GM12878 (cell line): Measurements from ENCODE around the gene CLIP1.

Experiments used
- EP300 ChIP-seq, 2 experiments: fragments of 150-350 bp in 1 of 2; IDR thresholded peaks; 2 replicates each; pipeline ENCODE4 v1.6.1; 2011 to 2012; ENCODE audit warnings: low read depth in 2 of 2, low read length in 2 of 2, borderline replicate concordance in 1 of 2, improper control_type of control experiment in 1 of 2, inconsistent platforms in 1 of 2; ENCODE audit not compliant: control insufficient read depth in 1 of 2
- KDM1A ChIP-seq: fragments of 200-600 bp; sonication (generic); IDR thresholded peaks from 2 replicates; pipeline ENCODE4 v1.6.1; 2016; ENCODE audit warnings: borderline replicate concordance
- TF ChIP-seq, protein P1 (sequence below), 3 experiments: IDR thresholded peaks in 2 of 3; conservative IDR thresholded peaks in 1 of 3; 2 replicates each; pipeline ENCODE4 v1.5.1; 2011; ENCODE audit warnings: low read depth in 3 of 3, low read length in 3 of 3, mild to moderate bottlenecking in 3 of 3, control low read depth in 2 of 3, moderate library complexity in 2 of 3, inconsistent platforms in 1 of 3, mixed read lengths in 1 of 3; ENCODE audit not compliant: control insufficient read depth in 2 of 3, insufficient read depth in 1 of 3; ENCODE audit errors: extremely low read depth in 1 of 3
- TF ChIP-seq, protein P2 (sequence below): IDR thresholded peaks from 2 replicates; pipeline ENCODE4 v1.6.1; 2012; ENCODE audit warnings: low read depth, low read length, improper control_type of control experiment
- TF ChIP-seq, protein P3 (sequence below): IDR thresholded peaks from 2 replicates; pipeline ENCODE4 v1.6.1; 2011; ENCODE audit warnings: borderline replicate concordance, low read depth, mild to moderate bottlenecking, moderate library complexity, mixed read lengths, low read length; ENCODE audit not compliant: insufficient read depth; ENCODE audit errors: extremely low read length
- TF ChIP-seq, protein P4 (sequence below): IDR thresholded peaks from 2 replicates; pipeline ENCODE4 v1.6.1; 2011; ENCODE audit warnings: borderline replicate concordance, low read depth, mild to moderate bottlenecking, moderate library complexity, low read length; ENCODE audit not compliant: insufficient read depth, poor library complexity, severe bottlenecking

DNA sequence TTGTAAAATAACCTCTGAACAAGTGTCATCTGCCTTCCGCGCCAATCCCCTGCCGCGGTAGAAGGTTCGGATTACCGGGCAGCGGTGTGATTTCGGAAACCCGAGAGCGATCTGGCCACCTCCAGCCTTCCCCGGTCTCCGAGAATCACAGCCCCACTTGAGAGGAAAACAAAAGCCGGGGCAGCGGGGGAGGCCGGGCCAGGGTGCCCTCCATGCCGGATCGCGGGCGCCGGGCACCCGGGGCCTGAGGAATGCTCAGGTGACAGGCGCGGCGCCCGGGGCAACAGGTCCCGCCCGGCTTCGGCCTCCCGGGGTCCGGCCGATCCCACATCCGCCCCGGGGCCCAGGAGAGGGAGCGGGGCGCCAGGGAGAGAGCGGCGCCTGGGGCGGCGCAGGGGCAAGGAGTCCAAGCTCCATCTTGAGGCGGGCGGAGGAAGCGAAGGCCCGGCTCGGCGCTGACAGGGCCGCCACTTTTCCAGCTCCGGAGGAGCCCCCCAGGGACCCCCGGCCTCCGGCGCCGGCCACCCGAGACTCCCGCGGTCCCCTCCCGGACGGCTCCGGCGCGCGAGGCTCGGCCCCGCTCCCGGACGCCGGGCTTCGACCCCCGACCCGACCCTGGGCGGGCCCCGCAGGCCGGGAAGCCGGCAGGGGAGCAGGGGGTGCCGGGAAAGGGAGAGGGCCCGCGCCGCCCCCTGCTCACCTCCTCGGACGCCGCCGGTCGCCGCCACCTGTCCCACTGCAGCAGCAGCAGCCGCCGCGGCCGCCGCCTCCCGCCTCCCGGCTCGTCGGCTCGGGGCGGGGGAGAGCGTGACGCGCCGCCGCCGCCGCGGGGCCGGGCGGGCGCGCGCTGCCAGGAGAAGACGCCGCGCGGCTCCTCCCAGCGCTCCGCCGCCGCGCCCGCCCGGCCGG, at the start of gene CLIP1:
- TF ChIP-seq, protein P1, sequence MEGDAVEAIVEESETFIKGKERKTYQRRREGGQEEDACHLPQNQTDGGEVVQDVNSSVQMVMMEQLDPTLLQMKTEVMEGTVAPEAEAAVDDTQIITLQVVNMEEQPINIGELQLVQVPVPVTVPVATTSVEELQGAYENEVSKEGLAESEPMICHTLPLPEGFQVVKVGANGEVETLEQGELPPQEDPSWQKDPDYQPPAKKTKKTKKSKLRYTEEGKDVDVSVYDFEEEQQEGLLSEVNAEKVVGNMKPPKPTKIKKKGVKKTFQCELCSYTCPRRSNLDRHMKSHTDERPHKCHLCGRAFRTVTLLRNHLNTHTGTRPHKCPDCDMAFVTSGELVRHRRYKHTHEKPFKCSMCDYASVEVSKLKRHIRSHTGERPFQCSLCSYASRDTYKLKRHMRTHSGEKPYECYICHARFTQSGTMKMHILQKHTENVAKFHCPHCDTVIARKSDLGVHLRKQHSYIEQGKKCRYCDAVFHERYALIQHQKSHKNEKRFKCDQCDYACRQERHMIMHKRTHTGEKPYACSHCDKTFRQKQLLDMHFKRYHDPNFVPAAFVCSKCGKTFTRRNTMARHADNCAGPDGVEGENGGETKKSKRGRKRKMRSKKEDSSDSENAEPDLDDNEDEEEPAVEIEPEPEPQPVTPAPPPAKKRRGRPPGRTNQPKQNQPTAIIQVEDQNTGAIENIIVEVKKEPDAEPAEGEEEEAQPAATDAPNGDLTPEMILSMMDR (IDR thresholded peaks at IDR 0.05 in 2 of 3, conservative IDR thresholded peaks at IDR 0.05 in 1 of 3; ENCODE audit: control insufficient read depth in 2 of 3, extremely low read depth in 1 of 3, insufficient read depth in 1 of 3, low read depth in 3 of 3, low read length in 3 of 3) = peak; percentile 30 to 57 (median 54); a peak in 4 of 6 replicates
- TF ChIP-seq, protein P2, sequence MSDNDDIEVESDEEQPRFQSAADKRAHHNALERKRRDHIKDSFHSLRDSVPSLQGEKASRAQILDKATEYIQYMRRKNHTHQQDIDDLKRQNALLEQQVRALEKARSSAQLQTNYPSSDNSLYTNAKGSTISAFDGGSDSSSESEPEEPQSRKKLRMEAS = 0 out of 2 replicates have a peak, but pooled peaks have one; percentile 13
- TF ChIP-seq, protein P3, sequence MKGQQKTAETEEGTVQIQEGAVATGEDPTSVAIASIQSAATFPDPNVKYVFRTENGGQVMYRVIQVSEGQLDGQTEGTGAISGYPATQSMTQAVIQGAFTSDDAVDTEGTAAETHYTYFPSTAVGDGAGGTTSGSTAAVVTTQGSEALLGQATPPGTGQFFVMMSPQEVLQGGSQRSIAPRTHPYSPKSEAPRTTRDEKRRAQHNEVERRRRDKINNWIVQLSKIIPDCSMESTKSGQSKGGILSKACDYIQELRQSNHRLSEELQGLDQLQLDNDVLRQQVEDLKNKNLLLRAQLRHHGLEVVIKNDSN = no peak
- no peak for TF ChIP-seq EP300 (IDR thresholded peaks at IDR 0.05; ENCODE audit: borderline replicate concordance in 1 of 2, control insufficient read depth in 1 of 2, low read depth in 2 of 2, low read length in 2 of 2)
- TF ChIP-seq, protein P4, sequence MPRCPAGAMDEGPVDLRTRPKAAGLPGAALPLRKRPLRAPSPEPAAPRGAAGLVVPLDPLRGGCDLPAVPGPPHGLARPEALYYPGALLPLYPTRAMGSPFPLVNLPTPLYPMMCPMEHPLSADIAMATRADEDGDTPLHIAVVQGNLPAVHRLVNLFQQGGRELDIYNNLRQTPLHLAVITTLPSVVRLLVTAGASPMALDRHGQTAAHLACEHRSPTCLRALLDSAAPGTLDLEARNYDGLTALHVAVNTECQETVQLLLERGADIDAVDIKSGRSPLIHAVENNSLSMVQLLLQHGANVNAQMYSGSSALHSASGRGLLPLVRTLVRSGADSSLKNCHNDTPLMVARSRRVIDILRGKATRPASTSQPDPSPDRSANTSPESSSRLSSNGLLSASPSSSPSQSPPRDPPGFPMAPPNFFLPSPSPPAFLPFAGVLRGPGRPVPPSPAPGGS = no peak
- TF ChIP-seq KDM1A = no peak
